ENCODE measurements around the gene KRTAP20-2.

The KRTAP20-2 gene

GRCh38 chr21:30634906-30635305, at the start of gene KRTAP20-2:
Gene KRTAP20-2 (plus strand): TSS chr21:30635206. CDS start chr21:30635264, 58 bp downstream.
- DNase-seq = no peak

GRCh38 chr21:30590297-30590696, 44.7 kb upstream of the KRTAP20-2 start, which contains the start of gene KRTAP22-2:
Gene KRTAP22-2 (minus strand): TSS chr21:30590397.
- DNase-seq = no peak

GRCh38 chr21:30592140-30592539, 42.9 kb upstream of the KRTAP20-2 start, which contains the start of gene KRTAP6-3:
Gene KRTAP6-3 (plus strand): TSS chr21:30592440. CDS start chr21:30592446, 6 bp downstream.
- DNase-seq = no peak

DNA sequence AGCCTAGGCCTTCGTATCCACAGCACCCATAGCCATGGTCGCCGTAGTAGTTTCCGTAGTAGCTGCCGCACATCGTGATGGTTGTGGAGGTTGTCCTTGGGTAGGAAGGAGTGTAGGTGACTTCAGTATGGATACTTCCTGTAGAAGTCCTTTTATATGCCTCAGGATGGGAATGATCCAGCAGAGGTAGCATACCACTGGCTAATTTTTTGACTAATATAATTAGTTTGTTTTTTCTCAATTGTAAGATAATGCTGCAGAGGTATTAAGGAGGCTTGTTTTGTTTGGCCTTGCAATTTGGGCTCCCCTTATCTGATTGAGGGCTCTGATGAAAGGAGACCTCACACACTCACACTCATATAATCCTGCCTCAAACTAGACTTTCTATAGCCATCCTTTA, 36.2 kb upstream of the KRTAP20-2 start, which contains the start of gene KRTAP6-2:
KRTAP6-2 (minus strand) TSS at position 101 of the 400 bp plus-strand sequence; CDS start at position 73, 28 bp downstream.
- no peak for DNase-seq

GRCh38 chr21:30600787-30601186, 34.2 kb upstream of the KRTAP20-2 start, which contains the start of gene KRTAP22-1:
Gene KRTAP22-1 (plus strand): TSS chr21:30601087.
- no peak for DNase-seq

DNA sequence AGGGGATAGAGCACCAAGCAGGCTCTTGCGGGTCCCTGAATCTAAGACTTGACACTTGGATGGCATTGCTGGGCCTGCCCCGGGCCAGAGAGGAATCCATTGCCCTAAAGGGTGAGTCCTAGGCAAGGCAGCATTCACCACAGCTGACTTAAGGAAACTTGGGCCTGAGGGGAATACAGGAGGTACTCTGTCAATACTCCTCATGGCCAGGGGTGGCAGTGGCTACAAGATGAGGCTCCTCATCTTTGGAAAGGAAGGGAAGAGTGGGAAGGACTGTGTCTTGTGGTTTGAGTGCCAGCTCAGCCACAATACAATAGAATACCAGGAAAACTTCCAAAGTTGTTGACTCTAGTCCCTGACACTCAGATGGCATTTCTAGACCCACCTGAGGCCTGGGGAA, 29.0 kb upstream of the KRTAP20-2 start:
- no peak for DNase-seq

DNA sequence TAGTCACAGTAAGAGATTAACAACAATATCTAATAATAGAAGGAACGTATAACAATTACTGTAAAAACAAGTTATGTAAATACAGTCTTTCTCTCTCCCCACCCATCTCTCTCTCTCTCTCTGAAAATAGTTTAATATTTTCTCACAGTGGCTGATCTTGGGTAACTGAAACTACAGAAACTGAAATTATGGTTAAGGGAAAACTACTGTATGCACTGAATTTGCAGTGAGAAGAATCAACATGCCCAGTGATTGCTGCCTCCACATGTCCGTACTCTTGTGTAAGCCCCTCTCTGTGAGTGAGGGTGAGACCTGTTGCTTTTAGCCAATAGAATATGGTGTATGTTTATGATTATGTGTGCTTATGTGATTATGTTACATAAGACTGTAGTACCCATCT, 22.9 kb upstream of the KRTAP20-2 start:
- DNase-seq = no peak

GRCh38 chr21:30613836-30614235, 21.2 kb upstream of the KRTAP20-2 start, which contains the start of gene KRTAP6-1:
Gene KRTAP6-1 (minus strand): TSS chr21:30613930. CDS start chr21:30613904, 26 bp downstream.
- no peak for DNase-seq

DNA sequence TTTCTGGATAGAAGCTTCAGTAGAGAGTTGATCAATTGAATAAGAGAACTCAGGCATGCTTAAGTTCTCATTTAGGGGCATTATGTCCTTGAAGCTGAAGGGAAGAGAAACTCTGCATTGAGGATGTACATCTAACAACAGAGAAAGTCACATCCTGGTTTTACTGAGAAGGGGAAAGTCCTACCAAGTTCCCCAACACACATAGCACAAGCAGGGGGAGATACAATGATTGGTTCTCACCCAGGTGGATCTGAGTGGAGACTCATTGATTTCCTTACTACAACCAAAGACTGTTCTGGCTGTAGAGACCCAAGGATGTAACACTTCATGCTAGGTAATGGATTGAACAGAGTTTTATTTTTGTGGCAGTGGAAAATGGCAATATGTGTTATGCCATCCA, 19.8 kb upstream of the KRTAP20-2 start:
- DNase-seq = no peak

DNA sequence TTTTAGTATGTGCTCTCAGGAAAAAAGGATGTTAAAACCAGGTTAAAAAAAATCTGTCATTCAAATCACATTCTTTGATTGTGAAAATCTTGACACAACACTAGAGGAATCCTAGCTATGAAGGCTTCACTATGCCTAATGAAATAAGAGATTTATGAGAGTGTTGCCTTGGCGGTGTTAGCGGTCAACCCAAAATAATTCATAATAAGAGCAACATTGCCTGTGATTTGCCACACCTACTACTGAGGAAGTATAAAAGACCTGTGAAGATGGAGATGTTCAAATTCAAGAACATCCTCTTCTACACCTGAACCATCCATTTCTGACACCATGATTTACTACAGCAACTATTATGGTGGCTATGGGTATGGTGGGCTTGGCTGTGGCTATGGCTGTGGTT, 18.9 kb upstream of the KRTAP20-2 start, which contains the start of gene KRTAP20-1:
KRTAP20-1 (plus strand) TSS at position 301 of the 400 bp plus-strand sequence; CDS start at position 331, 30 bp downstream.
- no peak for DNase-seq

DNA sequence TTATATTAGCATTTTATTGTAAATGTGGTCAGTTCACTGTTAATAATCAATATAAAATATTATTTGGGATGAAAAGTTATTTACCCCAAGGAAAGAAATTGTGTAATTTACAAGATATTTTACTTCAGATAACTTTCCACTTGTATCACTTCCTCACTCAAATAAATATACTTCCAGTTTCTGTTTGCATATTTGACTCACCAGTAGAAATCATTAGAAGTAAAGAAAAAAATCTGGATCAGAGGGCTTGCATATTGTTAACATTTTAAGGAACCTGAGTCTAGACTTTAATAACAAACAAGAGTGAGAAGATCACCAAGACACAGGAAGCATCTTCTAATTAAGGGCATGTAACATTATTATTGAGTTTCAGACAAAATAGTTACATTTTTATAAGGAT, 14.9 kb upstream of the KRTAP20-2 start:
- no peak for DNase-seq

GRCh38 chr21:30620522-30620921, 14.5 kb upstream of the KRTAP20-2 start, which contains the start of gene KRTAP20-4:
Gene KRTAP20-4 (plus strand): TSS chr21:30620627.
- no peak for DNase-seq

- no peak for DNase-seq
These were observed 11.6 kb upstream of the KRTAP20-2 start for GRCh38 chr21:30623362-30623761.

GRCh38 chr21:30625449-30626165, 9.4 kb upstream of the KRTAP20-2 start:
- no peak for DNase-seq

DNA sequence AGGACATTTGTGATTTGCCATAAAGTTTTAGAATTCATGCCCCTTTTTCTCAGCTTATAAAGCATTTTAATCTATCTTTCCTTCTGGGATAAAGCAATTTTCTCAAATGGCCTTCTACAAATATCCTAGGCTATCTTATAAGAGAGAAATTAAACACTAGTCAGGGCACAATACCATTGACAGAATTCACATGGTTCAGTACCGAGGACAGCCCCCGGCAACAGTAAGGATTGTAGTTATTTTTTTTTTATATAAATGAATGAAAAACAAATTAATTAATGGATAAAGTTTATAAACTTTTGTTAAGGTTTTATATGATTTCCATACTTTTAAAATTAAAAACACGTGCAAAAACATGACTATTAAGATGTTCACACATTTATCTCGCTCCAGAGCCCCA, 6.9 kb upstream of the KRTAP20-2 start:
- no peak for DNase-seq

- no peak for DNase-seq
These were observed 5.8 kb upstream of the KRTAP20-2 start for GRCh38 chr21:30629200-30629599.

- DNase-seq = no peak
These were observed 3.7 kb downstream of the KRTAP20-2 start for GRCh38 chr21:30638686-30639085.

DNA sequence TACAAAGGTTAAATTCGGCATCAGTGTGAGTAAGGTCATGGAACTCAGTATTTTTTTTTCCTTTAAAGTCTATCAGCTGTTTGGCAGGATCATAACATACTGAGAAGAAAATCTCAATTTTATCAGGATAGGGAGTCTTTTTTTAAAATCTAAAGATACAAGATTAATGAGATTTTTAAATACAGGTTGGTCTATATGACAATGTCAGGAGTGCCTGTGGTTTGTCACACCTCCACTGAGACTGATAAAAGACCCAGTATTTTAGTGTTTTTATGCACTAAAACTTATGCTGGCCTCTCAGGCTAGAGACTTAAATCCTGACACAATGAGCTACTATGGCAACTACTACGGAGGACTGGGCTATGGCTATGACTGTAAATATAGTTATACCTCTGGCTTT, 7.6 kb downstream of the KRTAP20-2 start, which contains the start of gene KRTAP20-3:
KRTAP20-3 (plus strand) TSS at position 301 of the 400 bp plus-strand sequence.
- no peak for DNase-seq

DNA sequence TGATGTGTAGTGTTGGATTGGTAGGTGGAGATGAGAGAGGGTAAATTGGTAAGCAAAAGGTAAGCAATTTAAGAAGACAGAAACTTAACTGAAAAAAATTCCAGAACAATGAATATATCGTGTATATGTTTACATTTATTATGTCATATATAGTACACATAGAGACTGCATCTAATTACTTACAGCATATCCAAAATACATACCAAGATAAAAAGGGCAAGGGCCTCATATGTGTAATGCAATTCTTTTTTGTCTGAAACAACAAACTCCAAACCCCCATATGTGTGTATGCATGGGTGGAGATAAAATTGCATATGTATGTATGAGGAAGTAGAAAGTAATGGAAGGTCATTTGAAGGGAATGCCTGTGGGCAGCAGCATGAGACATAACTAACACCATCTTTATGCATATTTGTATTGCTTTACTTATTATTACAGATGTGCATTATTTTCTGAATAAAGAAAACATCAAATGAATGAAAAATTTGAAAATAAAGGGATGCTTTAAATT, 12.0 kb downstream of the KRTAP20-2 start:
- no peak for DNase-seq

GRCh38 chr21:30652891-30653290, 17.9 kb downstream of the KRTAP20-2 start:
- no peak for DNase-seq

- no peak for DNase-seq
These were observed 33.8 kb downstream of the KRTAP20-2 start for GRCh38 chr21:30668776-30669175.

GRCh38 chr21:30672985-30673650, 38.1 kb downstream of the KRTAP20-2 start:
- DNase-seq = no peak

GRCh38 chr21:30674312-30674711, 39.3 kb downstream of the KRTAP20-2 start:
- DNase-seq = no peak
